HTR-8/SVneo (cell line): ENCODE results near the gene ARHGEF4.
"Not testable (repeated sequence)": the region's sequence is repeated elsewhere in the genome, so short reads cannot be mapped to it uniquely, and the experiment has no call there.

Experiments
- DNase-seq: peaks from one replicate; pipeline ENCODE4 v3.0.0; 2011; ENCODE audit warnings: low spot score, mixed read lengths; ENCODE audit not compliant: insufficient read length
- FAIRE-seq: peaks from 2 replicates; lab custom pipeline; 2011; peaks lifted over from hg19 to GRCh38; lab: Jason Lieb, UNC

The ARHGEF4 gene

GRCh38 chr2:130957915-130958314, 121.2 kb downstream of the ARHGEF4 start:
- DNase-seq (no peak), FAIRE-seq (no peak)

GRCh38 chr2:130963196-130963848, 126.6 kb downstream of the ARHGEF4 start:
- DNase-seq (no peak), FAIRE-seq (no peak)

- no peak for FAIRE-seq
- DNase-seq: peak; percentile 20
Measured at GRCh38 chr2:130963849-130964793, 127.4 kb downstream of the ARHGEF4 start.

- FAIRE-seq (no peak), DNase-seq (no peak)
Measured at GRCh38 chr2:130964931-130965330, 128.2 kb downstream of the ARHGEF4 start.

GRCh38 chr2:130966149-130966774, 129.5 kb downstream of the ARHGEF4 start:
- no peak for DNase-seq
- no peak for FAIRE-seq

GRCh38 chr2:130966775-130967490, 130.2 kb downstream of the ARHGEF4 start:
- DNase-seq (no peak), FAIRE-seq (no peak)

GRCh38 chr2:130972410-130972809, 135.7 kb downstream of the ARHGEF4 start:
- DNase-seq (no peak), FAIRE-seq (no peak)

- no peak for FAIRE-seq
- DNase-seq: no peak
Measured at GRCh38 chr2:130975729-130976128, 139.0 kb downstream of the ARHGEF4 start.

- DNase-seq (no peak), FAIRE-seq (peak; percentile 92)
Measured at GRCh38 chr2:130976591-130977237, 140.0 kb downstream of the ARHGEF4 start.

- no peak for FAIRE-seq
- DNase-seq: no peak
Measured at GRCh38 chr2:130977461-130978050, 140.8 kb downstream of the ARHGEF4 start.

GRCh38 chr2:130981667-130982066, 145.0 kb downstream of the ARHGEF4 start:
- DNase-seq (no peak), FAIRE-seq (no peak)

- DNase-seq (no peak), FAIRE-seq (no peak)
Measured at GRCh38 chr2:130985206-130985780, 148.6 kb downstream of the ARHGEF4 start.

- FAIRE-seq (peak; percentile 98), DNase-seq (no peak)
Measured at GRCh38 chr2:130985831-130986649, 149.3 kb downstream of the ARHGEF4 start.

GRCh38 chr2:130986890-130987493, 150.3 kb downstream of the ARHGEF4 start:
- DNase-seq: no peak
- FAIRE-seq: no peak

GRCh38 chr2:130987519-130988425, 151.1 kb downstream of the ARHGEF4 start:
- DNase-seq (no peak), FAIRE-seq (no peak)

- FAIRE-seq, DNase-seq: not testable (repeated sequence)
Measured at GRCh38 chr2:130991446-130991845, 154.7 kb downstream of the ARHGEF4 start.

- FAIRE-seq, DNase-seq: not testable (repeated sequence)
Measured at GRCh38 chr2:130992003-130992402, 155.3 kb downstream of the ARHGEF4 start.
